ENCODE results near the gene FHIT.
"Not testable (repeated sequence)": the region's sequence is repeated elsewhere in the genome, so short reads cannot be mapped to it uniquely, and the experiment has no call there.

Gene FHIT

GRCh38 chr3:61080737-61081445, 170.4 kb downstream of the FHIT start:
- no peak overlapping the region for H3K4me3 ChIP-seq (ENCODE audit: low read depth, low read length)

GRCh38 chr3:61078048-61078752, 173.1 kb downstream of the FHIT start:
- TF ChIP-seq CTCF (IDR thresholded peaks at IDR 0.05; ENCODE audit: low read depth, low read length): no peak
- no peak overlapping the region for H3K4me3 ChIP-seq (ENCODE audit: low read depth, low read length)

More at GRCh38 chr3:61080737-61081445, 170.4 kb downstream of the FHIT start:
- no peak for TF ChIP-seq CTCF (IDR thresholded peaks at IDR 0.05; ENCODE audit: low read depth, low read length)

GRCh38 chr3:61077551-61077950, 173.7 kb downstream of the FHIT start:
- H3K4me3 ChIP-seq (ENCODE audit: low read depth, low read length): no peak overlapping the region
- TF ChIP-seq CTCF (IDR thresholded peaks at IDR 0.05; ENCODE audit: low read depth, low read length): no peak

GRCh38 chr3:61074783-61075182, 176.5 kb downstream of the FHIT start:
- TF ChIP-seq CTCF (IDR thresholded peaks at IDR 0.05; ENCODE audit: low read depth, low read length): no peak
- H3K4me3 ChIP-seq (ENCODE audit: low read depth, low read length): no peak overlapping the region

- no peak for TF ChIP-seq CTCF (IDR thresholded peaks at IDR 0.05; ENCODE audit: low read depth, low read length)
- H3K4me3 ChIP-seq (ENCODE audit: low read depth, low read length): no peak overlapping the region
Observed at GRCh38 chr3:61073566-61074165, 177.6 kb downstream of the FHIT start.

GRCh38 chr3:61068084-61068483, 183.2 kb downstream of the FHIT start:
- no peak overlapping the region for H3K4me3 ChIP-seq (ENCODE audit: low read depth, low read length)
- no peak for TF ChIP-seq CTCF (IDR thresholded peaks at IDR 0.05; ENCODE audit: low read depth, low read length)

GRCh38 chr3:61066800-61067199, 184.5 kb downstream of the FHIT start:
- H3K4me3 ChIP-seq (ENCODE audit: low read depth, low read length): no peak overlapping the region
- no peak for TF ChIP-seq CTCF (IDR thresholded peaks at IDR 0.05; ENCODE audit: low read depth, low read length)

GRCh38 chr3:61066222-61066621, 185.0 kb downstream of the FHIT start:
- H3K4me3 ChIP-seq (ENCODE audit: low read depth, low read length): not testable (repeated sequence)
